ENCODE measurements around the gene SRP9.

GRCh38 chr1:225737866-225738265, 39.8 kb upstream of the SRP9 start:
- no peak for TF ChIP-seq CTCF (IDR thresholded peaks at IDR 0.05)
- TF ChIP-seq POLR2A (IDR thresholded peaks at IDR 0.05): no peak
